Stimulated activated naive CD4-positive, alpha-beta T cell (primary cell): Measurements from ENCODE around the gene HARS1.
"Not testable (repeated sequence)": the region's sequence is repeated elsewhere in the genome, so short reads cannot be mapped to it uniquely, and the experiment has no call there.

ENCODE experiments used
- DNase-seq, 6 experiments: peaks; one replicate each; lab custom pipeline; 2025; lab: John Stamatoyannopoulos, UW

The HARS1 gene, protein sequence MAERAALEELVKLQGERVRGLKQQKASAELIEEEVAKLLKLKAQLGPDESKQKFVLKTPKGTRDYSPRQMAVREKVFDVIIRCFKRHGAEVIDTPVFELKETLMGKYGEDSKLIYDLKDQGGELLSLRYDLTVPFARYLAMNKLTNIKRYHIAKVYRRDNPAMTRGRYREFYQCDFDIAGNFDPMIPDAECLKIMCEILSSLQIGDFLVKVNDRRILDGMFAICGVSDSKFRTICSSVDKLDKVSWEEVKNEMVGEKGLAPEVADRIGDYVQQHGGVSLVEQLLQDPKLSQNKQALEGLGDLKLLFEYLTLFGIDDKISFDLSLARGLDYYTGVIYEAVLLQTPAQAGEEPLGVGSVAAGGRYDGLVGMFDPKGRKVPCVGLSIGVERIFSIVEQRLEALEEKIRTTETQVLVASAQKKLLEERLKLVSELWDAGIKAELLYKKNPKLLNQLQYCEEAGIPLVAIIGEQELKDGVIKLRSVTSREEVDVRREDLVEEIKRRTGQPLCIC

DNA sequence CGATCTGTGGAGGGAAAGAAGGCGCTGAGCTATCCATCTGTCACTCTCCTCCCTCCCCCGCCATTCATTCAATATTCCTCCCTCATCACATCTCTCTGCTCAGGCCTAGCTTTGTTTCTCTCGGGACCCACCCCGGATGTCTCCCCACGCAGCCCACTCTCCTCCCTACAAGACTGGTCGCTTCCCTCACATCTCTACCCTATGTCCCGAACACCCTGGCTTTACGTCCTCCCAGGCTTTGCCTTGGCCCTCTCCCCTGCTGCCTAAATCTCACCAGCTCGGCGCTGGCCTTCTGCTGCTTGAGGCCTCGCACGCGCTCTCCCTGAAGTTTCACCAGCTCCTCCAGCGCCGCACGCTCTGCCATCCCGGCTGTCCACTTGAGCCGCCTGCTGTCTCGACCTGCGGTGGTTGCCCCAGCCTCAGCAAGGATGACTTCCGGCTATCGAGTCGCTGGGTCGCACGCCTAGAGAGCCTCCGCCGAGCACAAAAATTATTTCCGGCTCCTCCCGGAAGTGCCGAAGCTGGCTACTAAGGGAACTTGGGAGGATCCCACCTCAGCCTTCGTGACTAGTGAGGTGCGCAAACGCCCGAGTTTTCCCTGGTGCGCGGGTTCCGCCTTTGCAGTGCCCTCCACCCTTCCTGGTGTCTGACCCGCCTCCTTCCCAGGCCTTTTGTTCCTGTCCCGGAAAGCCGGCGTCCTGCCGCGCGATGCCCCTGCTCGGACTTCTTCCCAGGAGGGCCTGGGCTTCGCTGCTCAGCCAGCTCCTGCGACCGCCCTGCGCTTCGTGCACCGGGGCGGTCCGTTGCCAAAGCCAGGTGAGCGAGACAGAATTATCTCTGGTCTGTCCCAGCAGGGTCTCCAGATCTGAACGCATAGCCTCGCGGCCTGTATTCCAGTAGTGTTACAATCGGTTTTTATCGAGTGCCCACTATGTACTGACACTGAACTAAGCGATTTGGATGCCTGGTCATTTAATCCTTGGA is at the start of gene HARS1, which contains the start of gene HARS2:
Gene HARS1 (minus strand): TSS at position 430 of the 984 bp plus-strand sequence. CDS start 66 bp downstream, at position 364.
Gene HARS2 (plus strand): TSS at position 515 of the 984 bp plus-strand sequence. CDS start 194 bp downstream, at position 709.
- peak; percentile 56 to 79 (median 69) for DNase-seq

DNA sequence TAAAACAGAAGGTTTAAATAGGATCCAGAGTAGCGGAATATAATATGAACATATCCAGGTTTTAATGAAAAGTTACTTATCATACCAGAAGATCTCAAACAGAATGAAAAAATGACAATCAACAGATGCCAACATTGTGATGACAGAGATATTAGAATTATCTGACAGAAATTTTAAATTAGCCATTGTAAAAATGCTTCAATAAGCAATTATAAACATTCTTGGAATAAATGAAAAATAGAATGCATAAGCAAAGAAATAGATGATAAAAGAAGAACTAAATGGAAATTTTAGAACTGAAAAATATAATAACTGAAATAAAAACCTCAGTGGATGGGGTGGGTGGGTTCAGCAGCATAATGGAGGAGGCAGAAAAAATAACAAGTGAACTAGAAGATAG is 46.3 kb upstream of the HARS1 start:
- no peak for DNase-seq

DNA sequence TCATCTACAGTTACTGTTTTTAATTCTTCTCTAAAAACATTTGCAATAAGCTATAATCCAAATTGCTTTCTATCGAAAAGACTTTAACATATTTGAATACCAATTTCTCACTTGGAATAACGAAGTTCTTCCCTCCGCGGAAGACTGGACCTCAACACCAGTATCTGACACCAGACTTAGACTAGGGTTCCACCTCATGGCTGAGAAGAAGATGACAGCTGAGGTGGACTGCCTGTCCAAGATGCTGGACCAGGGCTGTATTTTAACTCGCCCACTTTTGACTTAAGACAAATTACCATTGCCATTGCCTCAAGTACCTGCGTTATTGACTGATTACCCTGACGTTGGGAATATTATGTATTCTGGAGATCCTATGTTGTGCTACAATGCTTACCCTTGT is 43.2 kb upstream of the HARS1 start:
- no peak for DNase-seq

DNA sequence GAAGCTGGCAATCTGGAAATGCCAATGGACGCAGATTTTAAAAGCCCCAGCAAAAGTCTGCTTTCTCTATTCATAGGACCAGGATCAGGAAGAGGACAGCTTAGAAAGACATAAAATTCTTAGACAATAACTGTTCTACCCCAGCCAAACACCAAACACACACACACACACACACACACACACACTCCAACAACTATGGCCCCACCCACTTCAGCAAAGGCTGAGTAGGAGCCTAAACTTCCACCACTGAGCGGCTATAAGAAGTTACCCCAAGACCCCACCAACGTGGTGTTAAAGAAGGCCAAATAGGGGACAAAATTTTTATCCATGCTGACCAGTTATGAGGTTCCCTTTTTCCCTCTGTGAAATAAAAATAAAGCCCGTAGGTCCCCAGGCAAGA is 41.9 kb upstream of the HARS1 start:
- DNase-seq, result no peak

DNA sequence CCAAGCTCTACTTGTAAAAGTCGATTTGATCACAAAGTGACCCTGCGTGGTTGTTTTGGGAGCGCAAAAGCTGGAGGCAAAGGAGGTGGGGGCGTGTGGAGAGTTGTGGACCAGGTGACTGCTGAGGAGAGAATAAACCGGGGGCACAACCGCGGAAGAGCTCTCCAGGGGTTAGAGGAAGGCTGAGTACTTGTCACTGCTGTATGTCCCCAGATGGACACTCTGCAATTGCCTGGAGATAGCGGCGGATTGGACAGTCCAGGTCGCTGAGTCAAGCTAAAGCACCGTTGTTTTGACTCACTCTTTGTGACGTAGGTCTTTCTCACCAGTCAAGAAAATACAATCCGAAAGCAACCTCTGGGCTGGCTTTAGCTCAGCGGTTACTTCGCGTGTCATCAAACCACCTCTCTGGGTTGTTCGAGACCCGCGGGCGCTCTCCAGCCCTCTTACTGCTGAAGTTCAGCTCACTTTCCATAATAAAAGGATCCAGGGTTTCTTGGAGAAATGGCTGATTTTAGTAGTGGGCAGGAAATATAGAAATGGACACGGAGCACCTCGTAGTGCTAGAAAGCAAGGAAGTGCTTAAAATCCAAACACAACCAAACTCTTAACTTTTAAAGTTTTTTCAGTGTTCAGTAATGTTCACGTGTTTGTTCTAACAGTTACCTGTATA is 34.8 kb upstream of the HARS1 start:
- peak; percentile 13 to 50 (median 21) for DNase-seq

DNA sequence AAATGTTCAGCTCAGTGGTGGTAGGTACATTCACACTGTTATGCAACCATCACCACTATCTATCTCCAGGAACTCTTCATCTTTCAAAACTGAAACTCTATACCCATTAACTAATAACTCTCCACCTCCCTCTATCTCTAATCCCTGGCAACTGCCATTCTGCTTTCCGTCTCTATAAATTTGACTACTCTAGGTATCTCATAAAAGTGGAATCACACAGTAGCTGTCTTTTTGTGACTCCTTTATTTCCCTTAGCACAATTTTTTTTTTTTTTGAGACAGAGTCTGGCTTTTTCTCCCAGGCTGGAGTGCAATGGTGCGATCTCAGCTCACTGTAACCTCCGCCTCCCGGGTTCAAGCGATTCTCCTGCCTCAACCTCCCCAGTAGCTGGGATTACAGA is 30.2 kb upstream of the HARS1 start:
- DNase-seq, result not testable (repeated sequence)

DNA sequence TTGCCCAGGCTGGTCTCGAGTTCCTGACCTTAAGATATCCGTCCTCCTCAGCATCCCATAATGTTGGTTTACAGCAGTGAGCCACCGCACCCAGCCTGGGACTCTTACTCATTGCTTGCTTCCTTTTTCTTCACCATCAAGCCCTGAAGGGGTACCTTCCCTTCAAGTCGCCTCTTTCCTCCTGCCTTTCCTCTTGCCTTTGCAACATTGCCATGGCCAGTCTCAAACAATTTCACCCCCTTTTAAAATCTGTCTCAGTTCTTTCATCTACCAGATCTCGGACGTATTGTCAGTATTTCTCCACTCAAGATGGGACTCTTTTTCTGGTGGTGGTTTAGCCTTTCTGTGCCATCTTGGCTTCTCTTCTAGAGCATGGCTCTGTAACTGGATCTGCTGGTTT is 29.6 kb upstream of the HARS1 start:
- not testable (repeated sequence) for DNase-seq

DNA sequence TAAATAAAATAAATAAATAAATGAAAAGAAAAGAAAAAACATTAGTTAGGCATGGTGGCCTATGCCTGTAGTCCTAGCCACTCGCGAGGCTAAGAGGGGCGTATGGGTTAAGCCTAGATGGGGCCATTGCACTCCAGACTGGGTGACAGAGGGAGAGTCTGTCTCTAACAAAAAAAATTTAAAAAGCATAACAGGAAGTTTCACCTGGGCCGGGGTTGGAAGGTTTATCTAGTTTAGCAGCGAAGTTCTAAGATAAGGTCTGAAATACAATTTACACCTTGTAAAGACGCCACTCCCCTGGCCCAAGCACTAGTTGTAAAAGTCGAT is 27.1 kb upstream of the HARS1 start:
- no peak for DNase-seq

DNA sequence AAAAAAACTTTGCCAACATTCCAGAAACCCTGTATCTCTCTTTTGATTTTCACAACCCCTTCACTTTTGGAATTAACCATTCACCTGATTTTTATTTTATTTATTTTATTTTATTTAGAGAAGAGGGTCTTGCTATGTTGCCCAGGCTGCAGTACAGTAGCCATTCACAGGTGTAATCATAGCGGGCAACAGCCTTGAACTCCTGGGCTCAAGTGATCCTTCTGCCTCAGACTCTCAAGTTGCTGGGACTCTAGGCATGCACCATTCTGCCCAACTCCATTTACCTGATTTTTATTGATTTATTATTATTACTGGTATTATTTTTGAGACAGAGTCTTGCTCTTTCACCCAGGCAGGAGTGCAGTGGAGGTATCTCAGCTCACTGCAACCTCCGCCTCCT is 25.1 kb upstream of the HARS1 start:
- not testable (repeated sequence) for DNase-seq

DNA sequence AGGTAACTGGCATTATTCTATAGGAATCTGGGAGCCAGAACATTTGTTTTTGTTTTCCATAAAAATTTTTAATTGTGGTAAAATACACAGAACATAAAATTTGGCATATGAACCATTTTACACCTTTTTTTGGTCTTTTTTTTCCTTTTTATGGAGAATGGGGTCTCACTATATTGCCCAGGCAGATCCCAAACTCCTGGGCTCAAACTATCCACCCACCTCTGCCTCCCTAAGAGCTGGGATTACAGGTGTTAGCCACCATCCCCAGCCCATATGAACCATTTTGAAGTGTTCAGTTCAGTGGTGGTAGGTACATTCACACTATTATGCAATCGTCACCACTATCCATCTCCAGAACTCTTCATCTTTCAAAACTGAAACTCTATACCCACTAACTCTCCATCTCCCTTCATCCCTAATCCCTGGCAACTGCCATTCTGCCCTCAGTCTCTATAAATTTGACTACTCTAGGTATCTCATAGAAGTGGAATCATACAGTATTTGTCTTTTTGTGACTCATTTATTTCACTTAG is 22.5 kb upstream of the HARS1 start:
- DNase-seq, result no peak

DNA sequence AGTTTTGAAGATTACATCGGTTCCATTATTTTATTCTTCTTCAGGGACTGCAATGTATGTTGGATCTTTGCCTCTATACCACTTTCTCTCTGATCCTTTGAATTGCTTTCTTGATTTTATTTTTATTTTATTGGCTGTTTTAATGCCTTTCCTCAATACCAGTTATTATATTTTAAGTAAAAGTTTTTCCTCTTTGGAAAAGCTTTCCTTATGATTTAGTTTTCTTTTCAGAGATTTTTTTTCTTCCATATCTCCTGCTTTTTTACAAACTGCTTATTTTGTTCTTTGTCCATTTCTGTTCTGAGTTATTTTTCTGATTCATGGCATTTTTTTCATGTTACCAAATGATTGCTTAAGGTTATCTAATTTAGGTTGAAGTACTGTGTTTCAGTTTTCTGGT is 20.6 kb upstream of the HARS1 start:
- DNase-seq, result no peak

DNA sequence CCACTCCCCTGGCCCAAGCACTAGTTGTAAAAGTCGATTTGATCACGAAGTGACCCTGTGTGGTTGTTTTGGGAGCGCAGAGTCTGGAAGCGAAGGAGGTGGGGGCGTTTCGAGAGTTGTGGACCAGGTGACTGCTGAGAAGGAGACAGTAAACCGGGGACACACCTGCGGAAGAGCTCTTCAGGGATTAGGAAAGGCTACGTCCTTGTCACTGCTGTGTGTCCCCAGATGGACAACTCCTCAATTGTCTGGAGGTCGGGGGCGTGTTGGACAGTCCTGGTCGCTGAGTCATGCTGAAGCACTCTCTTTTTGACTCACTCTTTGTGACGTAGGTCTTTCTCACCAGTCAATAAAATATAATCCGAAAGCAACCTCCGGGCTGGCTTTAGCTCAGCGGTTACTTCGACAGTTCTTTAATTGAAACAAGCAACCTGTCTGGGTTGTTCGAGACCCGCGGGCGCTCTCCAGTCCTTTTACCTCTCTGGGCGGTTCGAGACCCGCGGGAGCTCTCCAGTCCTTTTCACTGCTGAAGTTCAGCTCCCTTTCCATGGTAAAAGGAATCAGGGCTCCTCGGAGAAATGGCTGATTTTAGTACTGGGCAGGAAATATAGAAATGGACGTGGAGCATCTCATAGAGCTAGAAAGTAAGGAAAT is 19.9 kb upstream of the HARS1 start:
- peak; percentile 61 to 94 (median 74) for DNase-seq

DNA sequence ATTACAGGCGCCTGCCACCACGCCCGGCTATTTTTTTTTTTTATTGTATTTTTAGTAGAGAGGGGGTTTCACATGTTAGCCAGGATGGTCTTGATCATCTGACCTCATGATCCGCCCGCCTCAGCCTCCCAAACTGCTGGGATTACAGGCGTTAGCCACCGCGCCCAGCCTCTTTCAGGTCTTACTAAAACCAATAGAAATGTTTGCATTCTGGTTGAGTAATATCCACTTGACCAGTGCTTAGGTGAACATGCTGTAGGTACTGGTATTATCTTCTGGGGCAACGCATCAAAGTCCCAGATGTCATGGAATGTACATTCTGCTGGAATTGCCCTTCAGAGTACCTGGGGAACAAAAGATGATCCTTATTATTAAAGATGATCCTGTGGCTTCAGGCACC is 17.6 kb upstream of the HARS1 start:
- DNase-seq, result not testable (repeated sequence)

DNA sequence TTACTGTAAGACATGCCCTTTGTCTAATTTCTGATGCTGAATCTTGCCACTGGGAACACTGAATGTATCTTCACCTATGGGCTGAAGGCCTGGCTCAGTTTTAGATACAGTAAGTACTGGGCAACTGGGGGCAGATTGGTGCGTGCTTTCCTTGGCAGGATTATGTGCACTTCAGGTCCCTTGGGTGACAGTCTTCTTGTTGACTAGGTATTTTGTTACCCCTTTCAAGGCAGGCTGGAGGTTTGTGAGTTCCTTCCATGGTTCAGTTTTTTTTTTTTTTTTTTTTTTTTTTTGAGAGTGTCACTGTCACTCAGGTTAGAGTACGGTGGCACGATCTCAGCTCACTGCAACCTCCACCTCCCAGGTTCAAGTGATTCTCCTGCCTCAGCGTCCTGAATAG is 16.6 kb upstream of the HARS1 start:
- no peak for DNase-seq

DNA sequence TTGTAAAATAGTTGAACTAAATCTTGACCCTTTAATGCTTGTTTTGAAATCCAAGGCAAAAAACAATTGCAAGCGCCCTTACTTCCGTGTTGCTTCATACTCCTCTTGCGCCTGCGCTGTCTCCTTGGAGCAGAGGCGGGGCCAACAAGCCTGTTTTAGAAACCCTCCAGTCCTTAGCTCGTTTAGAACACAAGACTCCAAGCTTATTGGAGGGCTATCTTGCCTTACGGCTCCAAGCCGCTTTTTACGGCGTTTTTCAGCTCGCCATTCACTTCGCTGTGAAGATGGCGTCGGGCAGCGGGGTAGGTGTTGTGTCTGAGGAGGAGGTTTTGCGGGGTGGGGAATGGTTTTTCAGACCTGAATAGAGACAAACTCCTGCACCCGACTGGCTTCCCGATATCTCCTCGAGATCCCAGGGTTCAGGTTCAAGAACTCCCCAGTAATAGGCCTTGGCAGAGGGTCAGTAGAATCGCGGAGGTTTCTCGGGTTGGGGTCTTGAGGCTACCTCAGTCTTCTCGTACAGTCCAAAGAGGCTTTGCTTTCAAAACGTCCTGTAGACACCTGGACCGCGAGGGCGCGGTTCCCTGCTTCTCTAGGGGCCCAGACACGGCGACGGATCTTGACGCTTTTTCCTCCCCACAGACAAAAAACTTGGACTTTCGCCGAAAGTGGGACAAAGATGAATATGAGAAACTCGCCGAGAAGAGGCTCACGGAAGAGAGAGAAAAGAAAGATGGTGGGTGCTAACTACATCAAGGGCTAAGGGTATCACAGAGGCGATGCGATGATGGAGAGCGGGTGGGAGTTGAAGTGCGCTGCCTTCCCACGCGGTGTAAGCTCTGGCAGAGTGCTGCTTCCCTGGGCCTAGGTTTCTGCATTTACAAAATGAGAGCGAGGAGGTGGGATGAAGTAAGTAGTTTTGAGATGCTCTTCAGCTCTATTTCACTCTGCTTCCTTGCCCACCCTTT is 9.3 kb upstream of the HARS1 start, which contains the start of gene ZMAT2:
Gene ZMAT2 (plus strand): TSS at position 271 of the 968 bp plus-strand sequence. CDS start 14 bp downstream, at position 285.
- peak; percentile 83 to 94 (median 91) for DNase-seq

DNA sequence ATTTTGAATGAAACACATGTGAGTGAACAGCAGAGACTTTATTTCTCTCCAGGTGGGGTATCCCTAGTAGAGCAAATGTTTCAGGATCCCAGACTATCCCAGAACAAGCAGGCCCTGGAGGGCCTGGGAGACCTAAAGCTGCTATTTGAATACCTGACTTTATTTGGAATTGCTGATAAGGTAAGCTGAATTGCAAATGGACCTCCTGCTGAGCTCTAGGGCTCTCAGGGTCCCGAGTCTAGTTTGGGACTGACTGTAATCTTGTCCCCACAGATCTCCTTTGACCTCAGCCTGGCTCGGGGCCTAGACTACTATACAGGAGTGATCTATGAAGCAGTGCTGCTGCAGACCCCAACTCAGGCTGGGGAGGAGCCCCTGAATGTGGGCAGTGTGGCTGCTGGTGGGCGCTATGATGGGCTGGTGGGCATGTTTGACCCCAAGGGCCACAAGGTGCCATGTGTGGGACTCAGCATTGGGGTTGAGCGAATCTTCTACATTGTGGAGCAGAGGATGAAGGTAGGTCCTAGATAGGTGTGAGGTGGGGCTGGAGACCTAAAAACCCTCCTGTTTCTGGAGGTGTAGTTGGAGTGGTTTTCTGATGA is 5.8 kb upstream of the HARS1 start:
- DNase-seq, result no peak

DNA sequence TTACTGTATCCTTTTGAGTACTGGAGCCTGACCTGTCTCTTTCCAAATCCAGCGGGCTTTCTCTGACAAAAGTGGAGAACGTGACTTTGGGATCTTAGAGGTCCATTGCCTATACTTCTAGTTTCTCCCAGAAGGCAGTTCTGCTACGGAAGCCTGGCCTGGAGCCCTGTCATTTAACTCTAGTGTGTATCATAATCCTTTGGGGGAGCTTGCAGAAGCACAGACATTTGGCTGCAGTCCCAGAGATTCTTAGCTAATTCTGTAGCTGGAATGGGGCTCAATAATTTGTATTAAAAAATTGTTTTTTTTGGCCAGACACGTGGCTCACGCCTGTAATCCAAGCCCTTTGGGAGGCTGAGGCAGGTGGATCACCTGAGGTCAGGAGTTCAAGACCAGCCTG is 3.1 kb upstream of the HARS1 start:
- no peak for DNase-seq

DNA sequence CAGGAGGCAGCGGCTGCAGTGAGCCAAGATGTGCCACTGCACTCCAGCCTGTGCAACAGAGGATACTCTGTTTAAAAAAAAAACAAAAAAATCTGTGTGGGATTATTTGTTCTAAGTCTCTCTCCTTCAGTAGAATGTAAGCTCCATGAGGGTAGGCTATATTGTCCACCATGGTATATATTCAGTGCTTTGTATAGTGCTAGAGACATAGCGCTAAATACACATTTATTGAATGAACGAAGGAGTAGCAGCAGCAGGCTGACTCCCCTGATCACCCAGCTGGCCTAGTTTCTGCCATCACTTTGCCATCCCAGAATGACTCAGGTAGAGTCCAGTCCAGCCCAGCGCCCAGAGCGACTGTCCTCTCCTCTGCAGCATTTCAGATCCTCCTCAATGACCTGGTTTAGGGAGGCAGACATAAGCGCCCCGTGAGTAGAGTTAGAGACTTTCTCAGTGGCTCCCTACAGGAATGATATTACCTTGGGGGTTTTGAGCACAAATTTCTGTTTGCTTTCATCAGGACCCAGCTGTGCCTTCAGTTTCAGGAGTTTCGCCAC is 716 bp downstream of the HARS1 start:
- no peak for DNase-seq

DNA sequence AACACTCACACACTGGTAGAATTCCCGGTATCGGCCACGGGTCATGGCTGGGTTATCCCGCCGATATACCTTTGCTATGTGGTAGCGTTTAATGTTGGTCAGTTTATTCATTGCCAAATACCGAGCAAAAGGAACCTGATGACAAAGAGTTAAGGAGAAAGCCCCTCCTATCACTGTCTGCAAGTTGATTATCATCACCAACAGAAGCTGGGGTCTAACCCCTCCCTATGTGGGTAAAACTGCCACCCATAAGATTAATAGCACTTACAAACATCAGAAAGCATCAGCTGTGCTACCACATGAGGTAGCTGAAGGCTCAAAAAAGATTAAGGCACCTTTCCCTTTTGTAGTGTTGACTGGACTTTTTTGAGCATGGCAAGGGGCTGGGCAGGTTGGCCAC is 12.2 kb downstream of the HARS1 start:
- DNase-seq, result no peak
